ENCODE measurements around the gene GNG12. TPM values are rescaled to one million over a fixed set of nuclear protein-coding genes. Genes with fewer than 3 reads are reported as not detected.

Gene GNG12
- total and polyA plus RNA-seq, 2 donors (not counting 1 experiment from before 2014, with no cell fraction given), result not detected

GRCh38 chr1:67766141-67766978, 66.9 kb downstream of the GNG12 start:
- Histone ChIP-seq H3K4me2 (replicated peaks; ENCODE audit: low read depth, low read length, poor library complexity, severe bottlenecking) (peak overlapping the region; percentile 59), H3K27ac (ENCODE audit: low read length in 2 of 2) (no peak overlapping the region), H3K36me3 (replicated peaks in 1 of 2; ENCODE audit: control extremely low read depth in 1 of 2, control insufficient read depth in 1 of 2, extremely low read depth in 1 of 2, insufficient read depth in 2 of 2, low read length in 1 of 2) (no peaks in the 10 kb centered on the region), H4K20me1 (ENCODE audit: control insufficient read depth, insufficient read depth, low read length, poor library complexity, severe bottlenecking) (no peaks in the 10 kb centered on the region), H3K9ac (ENCODE audit: low read length) (no peak overlapping the region), H3K9me3 (ENCODE audit: control extremely low read depth in 1 of 3, control insufficient read depth in 2 of 3, insufficient read depth in 1 of 3, low read length in 2 of 3) (no peaks in the 10 kb centered on the region), H3K4me1 (ENCODE audit: control insufficient read depth in 2 of 2, insufficient read depth in 2 of 2, low read length in 2 of 2) (peaks cover 6 to 8% of the 10 kb centered on the region in 2 donors), H3K4me3 (ENCODE audit: control extremely low read depth in 1 of 5, extremely low read depth in 1 of 5, insufficient read depth in 1 of 5, low read depth in 2 of 5, low read length in 4 of 5) (peak overlapping the region in 1 of 5 experiments; percentile 19), H3K79me2 (ENCODE audit: control insufficient read depth, insufficient read depth, low read length) (no peaks in the 10 kb centered on the region), H3K27me3 (replicated peaks in 1 of 4; ENCODE audit: control extremely low read depth in 1 of 4, control insufficient read depth in 3 of 4, insufficient read depth in 4 of 4, low read length in 3 of 4) (peaks cover 0 to 26% (median 14%) of the 10 kb centered on the region in 4 experiments), H2AFZ (ENCODE audit: insufficient read depth, low read depth, low read length, poor library complexity, severe bottlenecking) (peak overlapping the region; percentile 61)
- peak; percentile 55 for DNase-seq
- peak overlapping the region; percentile 64 for H3K4me3 Mint-ChIP-seq
- intact Hi-C loops (cut with micrococcal nuclease), result no loop called here
- POLR2A ChIA-PET, result no interaction called here
- WGBS (ENCODE audit: insufficient coverage), result 7% methylated on average over 6 of the region's 17 CpGs
- peaks cover 8% of the 10 kb centered on the region for H3K4me1 Mint-ChIP-seq
- no peaks in the 10 kb centered on the region for H3K9me3 Mint-ChIP-seq (ENCODE audit: insufficient read depth)
- CTCF ChIA-PET, result interaction anchor here (0.6 to 8.5 kb wide), 20 partner anchors 8 to 1971 kb away, joined by 3 to 63 read pairs (median 3); no protein-coding TSS in a partner anchor
- no peak overlapping the region for H3K27ac Mint-ChIP-seq
- TF ChIP-seq EZH2 (IDR thresholded peaks at IDR 0.05; ENCODE audit: borderline replicate concordance, insufficient read depth, low read depth, low read length, poor library complexity, severe bottlenecking), result no peak
- TF ChIP-seq, protein P1, sequence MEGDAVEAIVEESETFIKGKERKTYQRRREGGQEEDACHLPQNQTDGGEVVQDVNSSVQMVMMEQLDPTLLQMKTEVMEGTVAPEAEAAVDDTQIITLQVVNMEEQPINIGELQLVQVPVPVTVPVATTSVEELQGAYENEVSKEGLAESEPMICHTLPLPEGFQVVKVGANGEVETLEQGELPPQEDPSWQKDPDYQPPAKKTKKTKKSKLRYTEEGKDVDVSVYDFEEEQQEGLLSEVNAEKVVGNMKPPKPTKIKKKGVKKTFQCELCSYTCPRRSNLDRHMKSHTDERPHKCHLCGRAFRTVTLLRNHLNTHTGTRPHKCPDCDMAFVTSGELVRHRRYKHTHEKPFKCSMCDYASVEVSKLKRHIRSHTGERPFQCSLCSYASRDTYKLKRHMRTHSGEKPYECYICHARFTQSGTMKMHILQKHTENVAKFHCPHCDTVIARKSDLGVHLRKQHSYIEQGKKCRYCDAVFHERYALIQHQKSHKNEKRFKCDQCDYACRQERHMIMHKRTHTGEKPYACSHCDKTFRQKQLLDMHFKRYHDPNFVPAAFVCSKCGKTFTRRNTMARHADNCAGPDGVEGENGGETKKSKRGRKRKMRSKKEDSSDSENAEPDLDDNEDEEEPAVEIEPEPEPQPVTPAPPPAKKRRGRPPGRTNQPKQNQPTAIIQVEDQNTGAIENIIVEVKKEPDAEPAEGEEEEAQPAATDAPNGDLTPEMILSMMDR (IDR thresholded peaks at IDR 0.05), result peak; percentile 77
- peak; percentile 51 for ATAC-seq (ENCODE audit: low read depth)
- peaks cover 49% of the 10 kb centered on the region for H3K27me3 Mint-ChIP-seq

- Histone ChIP-seq H2AFZ (ENCODE audit: insufficient read depth, low read depth, low read length, poor library complexity, severe bottlenecking) (no peak overlapping the region), H3K36me3 (replicated peaks in 1 of 2; ENCODE audit: control extremely low read depth in 1 of 2, control insufficient read depth in 1 of 2, extremely low read depth in 1 of 2, insufficient read depth in 2 of 2, low read length in 1 of 2) (no peaks in the 10 kb centered on the region), H3K27me3 (replicated peaks in 1 of 4; ENCODE audit: control extremely low read depth in 1 of 4, control insufficient read depth in 3 of 4, insufficient read depth in 4 of 4, low read length in 3 of 4) (peaks cover 0 to 26% (median 14%) of the 10 kb centered on the region in 4 experiments), H3K4me1 (ENCODE audit: control insufficient read depth in 2 of 2, insufficient read depth in 2 of 2, low read length in 2 of 2) (peaks cover 6 to 15% of the 10 kb centered on the region in 2 donors), H3K9me3 (ENCODE audit: control extremely low read depth in 1 of 3, control insufficient read depth in 2 of 3, insufficient read depth in 1 of 3, low read length in 2 of 3) (no peaks in the 10 kb centered on the region), H4K20me1 (ENCODE audit: control insufficient read depth, insufficient read depth, low read length, poor library complexity, severe bottlenecking) (no peaks in the 10 kb centered on the region), H3K4me3 (ENCODE audit: control extremely low read depth in 1 of 5, extremely low read depth in 1 of 5, insufficient read depth in 1 of 5, low read depth in 2 of 5, low read length in 4 of 5) (no peak overlapping the region), H3K27ac (ENCODE audit: low read length in 2 of 2) (no peak overlapping the region), H3K4me2 (replicated peaks; ENCODE audit: low read depth, low read length, poor library complexity, severe bottlenecking) (no peak overlapping the region), H3K79me2 (ENCODE audit: control insufficient read depth, insufficient read depth, low read length) (no peaks in the 10 kb centered on the region), H3K9ac (ENCODE audit: low read length) (no peak overlapping the region)
- Mint-ChIP-seq H3K27ac (no peak overlapping the region), H3K9me3 (ENCODE audit: insufficient read depth) (no peaks in the 10 kb centered on the region), H3K27me3 (peaks cover 45% of the 10 kb centered on the region), H3K4me1 (peaks cover 11% of the 10 kb centered on the region), H3K4me3 (no peak overlapping the region)
- ChIA-PET POLR2A (no interaction called here), CTCF (interaction anchor here (1.1 to 1.9 kb wide), 8 partner anchors 8 to 353 kb away, joined by 3 to 6 read pairs (median 5); partner anchors contain the start of gene GADD45A)
- WGBS (ENCODE audit: insufficient coverage), result 85% methylated on average over 2 of the region's 4 CpGs
- DNase-seq (no peak), ATAC-seq (ENCODE audit: low read depth) (no peak)
- intact Hi-C loops (cut with micrococcal nuclease), result loop anchor here (5.0 kb wide), 1 partner anchor 77 kb away; the partner anchor contains the start of gene GADD45A
- TF ChIP-seq EZH2 (IDR thresholded peaks at IDR 0.05; ENCODE audit: borderline replicate concordance, insufficient read depth, low read depth, low read length, poor library complexity, severe bottlenecking), result no peak
- TF ChIP-seq, protein P1 (IDR thresholded peaks at IDR 0.05), result no peak
Measured at GRCh38 chr1:67764633-67765032, 68.6 kb downstream of the GNG12 start.
